ENCODE measurements around the gene ACLY. TPM values are rescaled to one million over a fixed set of nuclear protein-coding genes. Genes with fewer than 3 reads are reported as not detected.
A peak's percentile ranks its signal among the peaks of the same experiment; 100 is the strongest.
"Not testable (repeated sequence)": the region's sequence is repeated elsewhere in the genome, so short reads cannot be mapped to it uniquely, and the experiment has no call there.

The ACLY gene
- total RNA-seq, 1 experiment from 2014 or later: 114 TPM

GRCh38 chr17:41880130-41880529, 38.6 kb downstream of the ACLY start:
- no peak for DNase-seq (ENCODE audit: extremely low read depth, low read depth)

DNA sequence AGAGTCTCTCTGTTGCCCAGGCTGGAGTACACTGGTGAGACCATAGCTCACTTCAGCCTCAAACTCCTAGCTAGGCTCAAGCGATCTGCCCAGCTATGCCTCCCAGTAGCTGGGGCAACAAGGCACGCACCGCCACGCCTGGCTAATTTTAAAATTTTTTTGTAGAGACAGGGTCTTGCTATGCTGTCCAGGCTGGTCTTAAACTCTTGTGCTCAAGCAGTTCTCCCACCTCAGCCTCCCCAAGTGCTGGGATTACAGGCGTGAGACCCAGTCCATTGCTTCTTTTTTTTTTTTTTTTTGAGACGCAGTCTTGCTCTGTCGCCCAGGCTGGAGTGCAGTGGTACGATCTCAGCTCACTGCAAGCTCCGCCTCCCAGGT, 44.5 kb downstream of the ACLY start:
- not testable (repeated sequence) for DNase-seq (ENCODE audit: extremely low read depth, low read depth)

- DNase-seq (ENCODE audit: extremely low read depth, low read depth): no peak
Measured at GRCh38 chr17:41873559-41874292, 45.0 kb downstream of the ACLY start.

- no peak for DNase-seq (ENCODE audit: extremely low read depth, low read depth)
Measured at GRCh38 chr17:41871789-41872188, 47.0 kb downstream of the ACLY start.

- no peak for DNase-seq (ENCODE audit: extremely low read depth, low read depth)
Measured at GRCh38 chr17:41870627-41871026, 48.1 kb downstream of the ACLY start.

GRCh38 chr17:41870097-41870496, 48.7 kb downstream of the ACLY start:
- no peak for DNase-seq (ENCODE audit: extremely low read depth, low read depth)

GRCh38 chr17:41869426-41869825, 49.3 kb downstream of the ACLY start:
- DNase-seq (ENCODE audit: extremely low read depth, low read depth): no peak

DNA sequence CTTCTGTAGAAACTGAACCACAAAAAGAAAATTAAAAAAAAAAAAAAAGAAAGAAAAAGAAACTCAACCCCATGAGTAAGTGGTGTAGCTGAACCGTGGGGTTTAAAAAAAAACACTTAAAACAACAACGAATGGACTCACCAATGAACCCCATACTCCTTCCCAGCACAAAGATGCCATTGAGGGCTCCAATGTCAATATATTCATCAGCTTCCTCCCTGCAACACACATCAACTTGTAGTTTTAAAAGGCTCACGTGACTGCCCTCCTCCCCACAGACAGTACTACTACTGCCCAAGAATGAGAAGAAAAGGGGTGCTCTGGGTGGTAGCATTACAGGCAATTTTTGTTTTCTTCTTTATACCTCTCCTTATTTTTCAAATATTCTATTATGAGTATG, 50.2 kb downstream of the ACLY start:
- no peak for DNase-seq (ENCODE audit: extremely low read depth, low read depth)

DNA sequence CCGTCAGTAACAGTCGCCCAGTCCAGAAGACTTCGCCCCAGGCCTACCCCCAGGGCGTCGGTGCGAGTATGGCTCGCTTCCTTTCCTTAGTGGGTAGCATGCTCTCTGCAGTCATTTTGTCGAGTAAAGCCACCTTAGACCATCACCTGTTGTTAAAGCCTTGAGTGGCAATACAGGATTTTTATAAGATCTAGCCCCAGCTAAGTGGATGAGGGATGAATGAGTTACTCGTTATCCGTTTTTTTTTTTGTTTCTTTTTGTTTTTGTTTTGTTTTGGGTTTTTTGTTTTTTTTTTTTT, 53.2 kb downstream of the ACLY start:
- DNase-seq (ENCODE audit: extremely low read depth, low read depth): no peak

- DNase-seq (ENCODE audit: extremely low read depth, low read depth): peak; percentile 86
Measured at GRCh38 chr17:41864836-41865595, 53.7 kb downstream of the ACLY start, which contains the start of gene KLHL11. TSS of gene KLHL11 (minus strand) at chr17:41865423. CDS start at chr17:41865370, 53 bp downstream.

GRCh38 chr17:41864498-41864835, 54.3 kb downstream of the ACLY start:
- no peak for DNase-seq (ENCODE audit: extremely low read depth, low read depth)

DNA sequence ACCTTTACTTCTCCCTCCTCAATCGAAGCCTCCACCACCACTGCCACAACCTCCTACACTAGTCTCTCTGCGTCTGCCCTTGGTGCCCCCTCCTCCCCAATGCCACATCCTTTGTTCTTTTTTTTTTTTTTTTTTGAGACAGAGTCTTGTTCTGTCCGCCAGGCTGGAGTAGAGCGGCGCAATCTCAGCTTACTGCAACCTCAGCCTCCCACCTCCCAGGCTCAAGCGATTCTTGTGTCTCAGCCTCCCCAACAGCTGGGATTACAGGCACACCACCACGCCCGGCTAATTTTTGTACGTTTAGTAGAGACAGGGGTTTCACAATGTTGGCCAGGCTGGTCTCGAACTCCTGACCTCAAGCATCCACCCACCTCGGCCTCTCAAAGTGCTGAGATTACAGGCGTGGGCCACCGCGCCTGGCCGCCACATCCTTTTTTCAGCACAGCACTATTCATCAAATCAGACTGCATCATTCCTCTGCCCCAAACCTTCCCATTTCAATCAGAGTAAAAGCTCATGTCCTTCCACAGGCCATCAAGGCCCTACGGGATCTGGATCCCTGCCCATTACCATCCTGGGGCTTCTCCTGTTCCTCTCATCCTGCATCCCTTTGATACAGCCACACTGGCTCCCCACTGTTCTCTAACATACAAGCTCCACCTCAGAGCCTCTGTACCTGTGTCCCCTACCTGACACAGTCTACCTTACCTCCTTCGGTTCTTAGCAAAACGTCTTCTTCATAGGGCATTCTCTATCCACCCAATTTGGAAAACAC, 55.5 kb downstream of the ACLY start:
- no peak for DNase-seq (ENCODE audit: extremely low read depth, low read depth)

- DNase-seq (ENCODE audit: extremely low read depth, low read depth): no peak
Measured at GRCh38 chr17:41860254-41860931, 58.4 kb downstream of the ACLY start.

GRCh38 chr17:41851382-41851781, 67.4 kb downstream of the ACLY start:
- DNase-seq (ENCODE audit: extremely low read depth, low read depth): not testable (repeated sequence)

DNA sequence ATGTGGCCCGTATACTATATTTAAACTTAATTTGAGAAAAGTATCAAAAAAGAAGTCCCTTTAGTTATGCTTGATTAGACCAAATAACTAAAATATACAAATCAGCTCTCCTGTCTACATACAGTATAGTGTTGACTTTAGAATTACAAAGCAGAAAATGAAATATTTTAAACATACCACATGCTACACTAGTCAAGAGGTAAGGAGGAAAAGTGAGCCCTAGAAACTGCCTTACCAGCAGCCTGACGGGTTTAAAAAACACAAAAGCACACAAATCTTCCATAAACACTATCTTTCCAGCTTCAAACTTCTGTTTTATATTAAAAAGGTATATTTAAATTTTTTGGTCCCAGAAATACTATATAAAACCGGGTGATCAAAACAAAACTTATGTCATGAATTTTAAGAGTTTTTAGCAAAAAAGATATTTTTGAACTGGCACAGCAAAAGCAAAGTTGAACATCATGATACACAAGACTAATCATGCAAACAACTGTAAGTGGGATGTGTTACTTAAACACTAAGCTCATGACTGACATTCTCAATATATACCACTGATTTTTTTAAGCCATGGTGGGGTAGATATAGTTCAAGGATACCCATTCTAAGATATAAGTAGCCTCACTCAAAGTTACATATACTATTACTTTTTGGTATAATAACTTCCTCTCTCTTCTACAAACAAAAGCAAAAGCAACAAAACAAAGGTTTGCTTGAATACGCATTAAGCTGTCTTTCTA, 69.3 kb downstream of the ACLY start:
- no peak for DNase-seq (ENCODE audit: extremely low read depth, low read depth)

DNA sequence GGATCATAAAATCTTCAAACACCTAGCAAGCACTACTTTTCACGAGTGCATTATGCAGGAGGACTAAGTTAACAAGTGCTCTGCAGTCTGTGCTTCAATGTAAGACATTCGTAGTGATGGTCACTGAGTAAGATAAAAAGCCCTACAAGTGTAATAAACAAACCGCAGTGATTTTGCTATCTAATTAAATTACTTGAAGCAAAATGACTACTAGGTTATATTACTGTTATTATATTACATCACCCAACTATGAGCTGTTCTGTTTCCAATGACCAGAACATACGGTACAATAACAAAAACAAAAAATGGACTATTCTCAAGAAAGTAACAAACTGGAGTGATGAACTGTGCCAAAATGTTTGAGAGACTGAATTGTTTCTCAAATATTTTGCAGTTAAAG, 70.0 kb downstream of the ACLY start:
- no peak for DNase-seq (ENCODE audit: extremely low read depth, low read depth)

- no peak for DNase-seq (ENCODE audit: extremely low read depth, low read depth)
Measured at GRCh38 chr17:41844971-41845370, 73.8 kb downstream of the ACLY start.

DNA sequence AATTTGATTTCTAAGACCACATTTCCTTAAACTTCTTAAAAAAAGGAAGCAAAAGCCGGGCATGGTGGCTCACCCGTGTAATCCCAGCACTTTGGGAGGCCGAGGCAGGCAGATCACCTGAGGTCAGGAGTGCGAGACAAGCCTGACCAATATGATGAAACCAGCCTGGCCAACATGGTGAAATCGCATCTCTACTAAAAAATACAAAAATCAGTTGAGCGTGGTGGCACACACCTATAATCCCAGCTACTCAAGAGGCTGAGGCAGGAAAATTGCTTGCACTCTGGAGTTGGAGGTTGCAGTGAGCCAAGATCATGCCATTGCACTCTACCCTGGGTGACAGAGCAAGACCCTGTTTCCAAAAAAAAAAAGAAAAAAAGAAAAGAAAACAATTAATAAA, 78.0 kb downstream of the ACLY start:
- not testable (repeated sequence) for DNase-seq (ENCODE audit: extremely low read depth, low read depth)

GRCh38 chr17:41839448-41839847, 79.3 kb downstream of the ACLY start:
- not testable (repeated sequence) for DNase-seq (ENCODE audit: extremely low read depth, low read depth)

DNA sequence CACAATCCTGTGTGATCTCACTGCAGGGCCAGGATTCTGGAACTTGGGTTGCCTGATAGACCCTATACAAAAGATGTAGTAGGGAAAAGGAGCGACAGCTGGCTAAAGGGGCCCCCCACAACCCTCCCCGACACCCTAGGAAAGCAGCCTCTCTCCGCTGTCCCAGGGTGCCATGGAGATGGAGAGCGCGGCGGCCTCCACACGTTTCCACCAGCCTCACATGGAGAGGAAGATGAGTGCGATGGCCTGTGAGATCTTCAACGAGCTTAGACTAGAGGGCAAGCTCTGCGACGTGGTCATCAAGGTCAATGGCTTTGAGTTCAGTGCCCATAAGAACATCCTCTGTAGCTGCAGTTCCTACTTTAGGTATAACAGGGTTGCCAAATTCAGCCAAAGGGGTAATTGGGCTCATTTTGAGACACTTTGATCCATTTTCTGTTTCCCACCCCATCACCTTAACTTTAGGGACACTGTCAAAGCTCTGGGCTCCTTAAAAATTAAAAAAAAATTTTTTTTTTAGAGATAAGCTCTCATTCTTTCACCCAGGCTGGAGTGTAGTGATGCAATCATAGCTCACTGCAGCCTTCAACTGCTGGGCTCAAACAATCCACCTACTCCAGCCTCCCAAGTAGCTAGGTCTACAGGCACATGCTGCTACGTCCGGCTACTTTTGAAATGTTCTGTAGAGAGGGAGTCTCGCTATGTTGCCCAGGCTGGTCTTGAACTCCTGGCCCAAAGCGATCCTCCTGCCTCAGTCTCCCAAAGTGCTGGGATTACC, 80.8 kb downstream of the ACLY start, which contains the start of gene KLHL10:
Gene KLHL10 (plus strand): TSS at position 65 of the 778 bp plus-strand sequence. CDS start 108 bp downstream, at position 173.
- DNase-seq (ENCODE audit: extremely low read depth, low read depth): no peak
